GM23248 (cell line): ENCODE data around the gene NUP98. TPM values are rescaled to one million over a fixed set of nuclear protein-coding genes. Genes with fewer than 3 reads are reported as not detected.
A peak's percentile ranks its signal among the peaks of the same experiment; 100 is the strongest.

Source experiments
- DNase-seq: peaks from one replicate; pipeline ENCODE4 v3.0.0-alpha.2; 2015
- H2AFZ ChIP-seq: fragments of 200-600 bp; sonication (generic); 2 replicates; pipeline ENCODE4 v1.6.1; 2016; ENCODE audit warnings: antibody characterized with exemption
- H3F3A ChIP-seq: fragments of 200-600 bp; sonication (generic); 2 replicates; pipeline ENCODE4 v1.6.1; 2016; ENCODE audit warnings: mild to moderate bottlenecking, antibody characterized with exemption, mixed run types; ENCODE audit not compliant: insufficient read depth
- H3K27ac ChIP-seq: fragments of 200-600 bp; sonication (generic); 2 replicates; pipeline ENCODE4 v1.5.1; 2016; ENCODE audit warnings: mild to moderate bottlenecking
- H3K27me3 ChIP-seq: fragments of 200-600 bp; sonication (generic); replicated peaks from 2 replicates; pipeline ENCODE4 v1.6.1; 2016; ENCODE audit warnings: mild to moderate bottlenecking; ENCODE audit not compliant: insufficient read depth
- H3K36me3 ChIP-seq: fragments of 200-600 bp; sonication (generic); 2 replicates; pipeline ENCODE4 v1.6.1; 2016; ENCODE audit warnings: low read depth, mild to moderate bottlenecking
- H3K4me1 ChIP-seq: fragments of 200-600 bp; sonication (generic); 2 replicates; pipeline ENCODE4 v1.6.1; 2016; ENCODE audit warnings: mild to moderate bottlenecking; ENCODE audit not compliant: insufficient read depth
- H3K4me2 ChIP-seq: fragments of 200-600 bp; sonication (generic); one replicate; pipeline ENCODE4 v1.6.1; 2016; ENCODE audit warnings: mild to moderate bottlenecking; ENCODE audit not compliant: unreplicated experiment
- H3K4me3 ChIP-seq: fragments of 200-600 bp; sonication (generic); 2 replicates; pipeline ENCODE4 v1.5.1; 2016; ENCODE audit warnings: mild to moderate bottlenecking
- H3K79me2 ChIP-seq: fragments of 200-600 bp; sonication (generic); 2 replicates; pipeline ENCODE4 v1.6.1; 2016; ENCODE audit warnings: mild to moderate bottlenecking; ENCODE audit not compliant: insufficient read depth
- H3K9ac ChIP-seq: fragments of 200-600 bp; sonication (generic); 2 replicates; pipeline ENCODE4 v1.6.1; 2016; ENCODE audit warnings: mild to moderate bottlenecking
- H3K9me2 ChIP-seq: fragments of 200-600 bp; sonication (generic); 2 replicates; pipeline ENCODE4 v1.6.1; 2016; ENCODE audit warnings: mixed run types, mild to moderate bottlenecking, moderate library complexity; ENCODE audit not compliant: insufficient read depth
- H3K9me3 ChIP-seq: fragments of 200-600 bp; sonication (generic); one replicate; pipeline ENCODE4 v1.6.1; 2017; ENCODE audit warnings: low read depth
- H4K20me1 ChIP-seq: fragments of 200-600 bp; sonication (generic); 2 replicates; pipeline ENCODE4 v1.6.0; 2016; ENCODE audit not compliant: insufficient read depth
- EZH2 ChIP-seq: fragments of 200-600 bp; sonication (generic); IDR thresholded peaks from 2 replicates; pipeline ENCODE4 v1.6.1; 2018; ENCODE audit warnings: antibody characterized with exemption, mild to moderate bottlenecking; ENCODE audit not compliant: insufficient read depth, poor library complexity, severe bottlenecking
- EZH2phosphoT487 ChIP-seq: fragments of 200-600 bp; sonication (generic); IDR thresholded peaks from 2 replicates; pipeline ENCODE4 v1.6.1; 2018; ENCODE audit warnings: antibody characterized with exemption, moderate library complexity, mild to moderate bottlenecking, low read depth; ENCODE audit not compliant: insufficient read depth
- WGBS, 2 experiments: methylation state at CpG; one replicate each; pipeline ENCODE4 v1.1.6; 2015 to 2017; ENCODE audit warnings: low lambda C conversion rate in 2 of 2, low coverage in 1 of 2; ENCODE audit errors: missing lambda C conversion rate in 2 of 2; 5-methylcytosine and 5-hydroxymethylcytosine counted together
- in situ Hi-C: fragments of 300-500 bp; cut with MboI; formaldehyde crosslinking; loops from 2 replicates; pipeline ENCODE4 v1.15.0; 2020
- polyA plus RNA-seq: library from polyadenylated mRNA; unstranded; fragments of >200 nt; fragmentation: Nextera tagmentation; extraction: Ambion mirVana; gene quantifications from 2 replicates; pipeline ENCODE4 v1.2.1, GENCODE V29; 2016
- total RNA-seq: library from RNA; depleted of rRNA; stranded (reverse); fragments of >200 nt; shearing (Covaris generic); gene quantifications from 2 replicates; pipeline ENCODE4 v1.2.3, GENCODE V29; 2014

Gene NUP98
- total and polyA plus RNA-seq, 2 experiments from 2014 or later = 30.5 to 79.3 TPM

DNA sequence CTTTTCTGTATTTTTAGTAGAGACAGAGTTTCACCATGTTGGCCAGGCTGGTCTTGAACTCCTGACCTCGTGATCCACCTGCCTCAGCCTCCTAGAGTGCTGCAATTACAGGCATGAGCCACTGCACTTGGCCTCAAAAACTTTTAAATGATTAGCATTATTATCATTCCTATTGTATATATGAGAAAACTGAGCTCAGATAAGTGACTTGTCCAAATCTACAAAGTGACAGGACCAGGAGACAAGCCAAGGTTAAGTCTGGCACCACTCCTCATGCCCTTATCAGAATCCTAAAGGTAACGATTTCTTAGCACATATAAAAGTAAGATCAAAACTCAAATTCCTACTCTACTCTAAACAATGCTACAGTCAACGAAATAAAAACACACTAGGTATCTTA lies 94.0 kb downstream of the NUP98 start:
- Histone ChIP-seq H4K20me1 (no peaks in the 10 kb centered on the region), H3K27me3 (no peaks in the 10 kb centered on the region), H3K4me3 (no peak overlapping the region), H3F3A (peaks cover 6% of the 10 kb centered on the region; the same call in 1 of the 2 replicates), H3K27ac (no peak overlapping the region), H3K9me2 (no peaks in the 10 kb centered on the region), H3K36me3 (peaks cover 65% of the 10 kb centered on the region), H3K9me3 (no peaks in the 10 kb centered on the region), H3K4me2 (no peak overlapping the region), H3K4me1 (peaks cover 10% of the 10 kb centered on the region), H2AFZ (no peak overlapping the region), H3K9ac (no peak overlapping the region), H3K79me2 (peaks cover 17% of the 10 kb centered on the region)
- TF ChIP-seq EZH2phosphoT487 (no peak), EZH2 (no peak)
- in situ Hi-C loops = no loop called here
- DNase-seq = no peak
- WGBS, 2 experiments = 95 to 98% methylated on average over 3 of the region's 3 CpGs

DNA sequence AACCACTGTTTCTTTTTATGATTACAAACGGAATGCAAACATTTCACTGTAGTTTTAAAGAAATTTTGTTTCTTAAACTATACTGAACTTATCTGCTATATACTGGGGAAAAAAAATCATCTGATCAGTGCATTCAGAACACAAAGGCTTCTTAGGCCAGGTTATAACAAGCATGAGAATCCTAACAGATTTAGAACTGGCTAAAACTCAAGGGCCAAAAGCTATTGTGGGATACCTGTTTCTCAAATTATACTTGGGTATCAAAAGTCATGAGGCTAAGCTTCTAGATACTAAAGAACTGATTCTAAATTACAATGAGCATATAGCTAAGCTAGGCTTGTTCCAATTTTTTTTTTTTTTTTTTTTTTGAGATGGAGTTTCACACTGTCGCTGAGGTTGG lies 96.4 kb downstream of the NUP98 start:
- H3K9me2 ChIP-seq = no peaks in the 10 kb centered on the region
- in situ Hi-C loops = no loop called here
- no peak overlapping the region for H3K9ac ChIP-seq
- TF ChIP-seq EZH2phosphoT487 = no peak
- no peak for TF ChIP-seq EZH2
- no peaks in the 10 kb centered on the region for H3K27me3 ChIP-seq
- no peaks in the 10 kb centered on the region for H4K20me1 ChIP-seq
- H2AFZ ChIP-seq = no peak overlapping the region
- 0 out of 2 replicates have a peak, but pooled peaks cover 6% of the 10 kb centered on the region for H3F3A ChIP-seq
- 74 to 76% methylated on average over 2 of the region's 2 CpGs for WGBS, 2 experiments
- no peak for DNase-seq
- H3K4me1 ChIP-seq = no peaks in the 10 kb centered on the region
- H3K27ac ChIP-seq = no peak overlapping the region
- H3K4me3 ChIP-seq = no peak overlapping the region
- H3K79me2 ChIP-seq = peaks cover 13% of the 10 kb centered on the region
- H3K36me3 ChIP-seq = peaks cover 79% of the 10 kb centered on the region
- H3K4me2 ChIP-seq = no peak overlapping the region
- no peaks in the 10 kb centered on the region for H3K9me3 ChIP-seq

DNA sequence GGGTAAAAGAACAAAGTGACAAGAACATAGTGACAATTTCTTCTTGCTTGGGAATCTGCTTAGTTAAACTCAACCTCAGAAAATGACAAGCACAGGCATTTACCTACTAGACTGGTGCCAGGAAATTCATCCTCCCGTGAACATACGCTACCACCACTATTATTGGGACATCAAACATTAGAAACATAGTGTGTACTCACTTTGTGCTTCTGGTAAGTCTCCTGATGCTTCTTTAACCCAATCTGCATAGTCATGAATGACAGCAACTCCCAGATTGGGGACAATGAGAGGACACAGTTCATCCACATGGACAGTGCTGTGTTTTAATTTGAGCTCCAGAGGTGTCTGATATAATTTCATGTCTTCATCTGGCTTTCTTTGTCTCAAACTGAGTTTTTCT lies 96.9 kb downstream of the NUP98 start:
- H3K36me3 ChIP-seq = peaks cover 80% of the 10 kb centered on the region
- no peak overlapping the region for H2AFZ ChIP-seq
- H3K27ac ChIP-seq = no peak overlapping the region
- TF ChIP-seq EZH2 (no peak), EZH2phosphoT487 (no peak)
- no peaks in the 10 kb centered on the region for H3K9me2 ChIP-seq
- in situ Hi-C loops = no loop called here
- H3K9me3 ChIP-seq = no peaks in the 10 kb centered on the region
- DNase-seq = no peak
- H3F3A ChIP-seq = 0 out of 2 replicates have a peak, but pooled peaks cover 6% of the 10 kb centered on the region
- 97 to 100% methylated on average over 2 of the region's 2 CpGs for WGBS, 2 experiments
- H3K4me1 ChIP-seq = no peaks in the 10 kb centered on the region
- H4K20me1 ChIP-seq = no peaks in the 10 kb centered on the region
- peaks cover 13% of the 10 kb centered on the region for H3K79me2 ChIP-seq
- H3K4me2 ChIP-seq = no peak overlapping the region
- no peaks in the 10 kb centered on the region for H3K27me3 ChIP-seq
- H3K9ac ChIP-seq = no peak overlapping the region
- H3K4me3 ChIP-seq = no peak overlapping the region

DNA sequence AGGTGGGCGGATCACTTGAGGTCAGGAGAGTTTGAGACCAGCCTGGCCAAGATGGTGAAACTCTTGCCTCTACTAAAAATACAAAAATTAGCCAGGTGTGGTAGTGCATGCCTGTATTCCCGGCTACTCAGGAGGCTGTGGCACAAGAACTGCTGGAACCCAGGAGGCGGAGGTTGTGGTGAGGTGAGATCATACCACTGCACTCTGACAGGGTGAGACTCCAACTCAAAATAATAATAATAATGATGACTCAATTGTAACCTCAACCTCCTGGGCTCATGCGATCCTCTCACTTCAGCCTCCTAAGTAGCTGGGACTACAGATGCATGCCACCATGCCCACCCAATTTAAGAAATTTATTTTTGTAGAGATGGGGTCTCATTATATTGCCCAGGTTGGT lies 110.6 kb downstream of the NUP98 start:
- H3K27ac ChIP-seq = no peak overlapping the region
- no peaks in the 10 kb centered on the region for H4K20me1 ChIP-seq
- TF ChIP-seq EZH2phosphoT487 (no peak), EZH2 (no peak)
- no peaks in the 10 kb centered on the region for H3F3A ChIP-seq
- H3K4me1 ChIP-seq = no peaks in the 10 kb centered on the region
- in situ Hi-C loops = no loop called here
- WGBS, 2 experiments = 76 to 90% methylated on average over 4 of the region's 4 CpGs
- peak; percentile 5 for DNase-seq
- no peaks in the 10 kb centered on the region for H3K9me2 ChIP-seq
- no peak overlapping the region for H3K4me3 ChIP-seq
- no peak overlapping the region for H3K9ac ChIP-seq
- no peaks in the 10 kb centered on the region for H3K9me3 ChIP-seq
- no peak overlapping the region for H3K4me2 ChIP-seq
- no peak overlapping the region for H2AFZ ChIP-seq
- no peaks in the 10 kb centered on the region for H3K27me3 ChIP-seq
- peaks cover 11% of the 10 kb centered on the region; the same call in 1 of the 2 replicates for H3K79me2 ChIP-seq
- H3K36me3 ChIP-seq = peaks cover 62% of the 10 kb centered on the region

DNA sequence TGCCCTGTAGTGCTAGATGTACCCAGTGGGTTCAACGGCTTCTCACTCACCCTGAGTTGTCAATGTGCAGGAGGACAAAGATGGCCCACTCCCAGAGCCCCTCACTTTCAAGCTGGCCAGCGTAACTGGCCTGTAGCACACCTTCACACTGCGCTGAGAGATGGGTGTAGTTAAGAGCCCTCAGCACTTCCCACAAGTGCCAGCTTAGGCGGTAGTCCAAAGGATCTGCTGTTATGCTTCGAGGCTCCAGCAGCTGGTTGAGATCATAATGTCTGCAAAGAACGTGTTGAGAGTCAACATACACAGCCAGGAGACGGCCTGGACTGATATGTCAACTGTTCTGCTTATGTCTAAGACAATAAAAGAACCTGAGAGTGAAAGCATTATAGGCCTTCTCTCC lies 111.4 kb downstream of the NUP98 start:
- H3K4me2 ChIP-seq = no peak overlapping the region
- no peaks in the 10 kb centered on the region for H4K20me1 ChIP-seq
- TF ChIP-seq EZH2phosphoT487 = no peak
- no peak for TF ChIP-seq EZH2
- peaks cover 62% of the 10 kb centered on the region for H3K36me3 ChIP-seq
- DNase-seq = no peak
- H3K4me1 ChIP-seq = no peaks in the 10 kb centered on the region
- peaks cover 11% of the 10 kb centered on the region; the same call in 1 of the 2 replicates for H3K79me2 ChIP-seq
- H2AFZ ChIP-seq = no peak overlapping the region
- H3F3A ChIP-seq = no peaks in the 10 kb centered on the region
- H3K4me3 ChIP-seq = no peak overlapping the region
- H3K9ac ChIP-seq = no peak overlapping the region
- H3K9me3 ChIP-seq = no peaks in the 10 kb centered on the region
- in situ Hi-C loops = no loop called here
- H3K27ac ChIP-seq = no peak overlapping the region
- WGBS, 2 experiments = 70 to 80% methylated on average over 7 of the region's 7 CpGs
- no peaks in the 10 kb centered on the region for H3K27me3 ChIP-seq
- H3K9me2 ChIP-seq = no peaks in the 10 kb centered on the region
